ENCODE results near the gene WNK4. TPM values are rescaled to one million over a fixed set of nuclear protein-coding genes. Genes with fewer than 3 reads are reported as not detected.
A peak's percentile ranks its signal among the peaks of the same experiment; 100 is the strongest.
"Not testable (repeated sequence)": the region's sequence is repeated elsewhere in the genome, so short reads cannot be mapped to it uniquely, and the experiment has no call there.

WNK4 gene
- total RNA-seq, 1 donor from 2014 or later, result not detected

- not testable (repeated sequence) for H3K4me3 Mint-ChIP-seq; DNase-seq (ENCODE audit: low spot score); H3K27me3 ChIP-seq; H3K9me3 Mint-ChIP-seq; H4K20me1 ChIP-seq (ENCODE audit: low read depth); H2AFZ ChIP-seq (replicated peaks); H3K9me3 ChIP-seq (ENCODE audit: low read depth); H3K27me3 Mint-ChIP-seq (ENCODE audit: insufficient read depth, low read depth); H3F3A ChIP-seq (ENCODE audit: low read depth); H3K27ac ChIP-seq; H3K36me3 ChIP-seq; H3K9ac ChIP-seq; H3K4me3 ChIP-seq; H3K4me1 ChIP-seq; H3K4me2 ChIP-seq; H3K27ac Mint-ChIP-seq; H3K36me3 Mint-ChIP-seq
- peaks cover 12% of the 10 kb centered on the region for H3K79me2 ChIP-seq (ENCODE audit: low read depth)
- H3K4me1 Mint-ChIP-seq, result peaks cover 25% of the 10 kb centered on the region
Measured at GRCh38 chr17:42769964-42770363, 10.4 kb upstream of the WNK4 start.

- Histone ChIP-seq H3K4me2 (peak overlapping the region; percentile 86), H3K27me3 (no peaks in the 10 kb centered on the region), H3K4me1 (no peaks in the 10 kb centered on the region), H3K27ac (no peak overlapping the region), H4K20me1 (ENCODE audit: low read depth) (no peaks in the 10 kb centered on the region), H3K36me3 (no peaks in the 10 kb centered on the region), H3K9me3 (ENCODE audit: low read depth) (no peaks in the 10 kb centered on the region), H3K4me3 (peak overlapping the region; percentile 71), H3F3A (ENCODE audit: low read depth) (peaks cover 6% of the 10 kb centered on the region), H3K79me2 (ENCODE audit: low read depth) (peaks cover 12% of the 10 kb centered on the region), H2AFZ (replicated peaks) (peak overlapping the region; percentile 90), H3K9ac (peak overlapping the region; percentile 77)
- H3K9me3 Mint-ChIP-seq, result no peaks in the 10 kb centered on the region
- peaks cover 5% of the 10 kb centered on the region for H3K27me3 Mint-ChIP-seq (ENCODE audit: insufficient read depth, low read depth)
- peaks cover 5% of the 10 kb centered on the region for H3K36me3 Mint-ChIP-seq
- peak overlapping the region; percentile 99 for H3K27ac Mint-ChIP-seq
- DNase-seq (ENCODE audit: low spot score), result no peak
- TF ChIP-seq, protein P1, sequence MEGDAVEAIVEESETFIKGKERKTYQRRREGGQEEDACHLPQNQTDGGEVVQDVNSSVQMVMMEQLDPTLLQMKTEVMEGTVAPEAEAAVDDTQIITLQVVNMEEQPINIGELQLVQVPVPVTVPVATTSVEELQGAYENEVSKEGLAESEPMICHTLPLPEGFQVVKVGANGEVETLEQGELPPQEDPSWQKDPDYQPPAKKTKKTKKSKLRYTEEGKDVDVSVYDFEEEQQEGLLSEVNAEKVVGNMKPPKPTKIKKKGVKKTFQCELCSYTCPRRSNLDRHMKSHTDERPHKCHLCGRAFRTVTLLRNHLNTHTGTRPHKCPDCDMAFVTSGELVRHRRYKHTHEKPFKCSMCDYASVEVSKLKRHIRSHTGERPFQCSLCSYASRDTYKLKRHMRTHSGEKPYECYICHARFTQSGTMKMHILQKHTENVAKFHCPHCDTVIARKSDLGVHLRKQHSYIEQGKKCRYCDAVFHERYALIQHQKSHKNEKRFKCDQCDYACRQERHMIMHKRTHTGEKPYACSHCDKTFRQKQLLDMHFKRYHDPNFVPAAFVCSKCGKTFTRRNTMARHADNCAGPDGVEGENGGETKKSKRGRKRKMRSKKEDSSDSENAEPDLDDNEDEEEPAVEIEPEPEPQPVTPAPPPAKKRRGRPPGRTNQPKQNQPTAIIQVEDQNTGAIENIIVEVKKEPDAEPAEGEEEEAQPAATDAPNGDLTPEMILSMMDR (IDR thresholded peaks at IDR 0.05), result no peak
- TF ChIP-seq EZH2 (IDR thresholded peaks at IDR 0.05) (no peak), EZH2phosphoT487 (IDR thresholded peaks at IDR 0.05) (no peak)
- peak overlapping the region; percentile 100 for H3K4me3 Mint-ChIP-seq
- H3K4me1 Mint-ChIP-seq, result peaks cover 28% of the 10 kb centered on the region
Measured at GRCh38 chr17:42772945-42773289, 7.5 kb upstream of the WNK4 start.

DNA sequence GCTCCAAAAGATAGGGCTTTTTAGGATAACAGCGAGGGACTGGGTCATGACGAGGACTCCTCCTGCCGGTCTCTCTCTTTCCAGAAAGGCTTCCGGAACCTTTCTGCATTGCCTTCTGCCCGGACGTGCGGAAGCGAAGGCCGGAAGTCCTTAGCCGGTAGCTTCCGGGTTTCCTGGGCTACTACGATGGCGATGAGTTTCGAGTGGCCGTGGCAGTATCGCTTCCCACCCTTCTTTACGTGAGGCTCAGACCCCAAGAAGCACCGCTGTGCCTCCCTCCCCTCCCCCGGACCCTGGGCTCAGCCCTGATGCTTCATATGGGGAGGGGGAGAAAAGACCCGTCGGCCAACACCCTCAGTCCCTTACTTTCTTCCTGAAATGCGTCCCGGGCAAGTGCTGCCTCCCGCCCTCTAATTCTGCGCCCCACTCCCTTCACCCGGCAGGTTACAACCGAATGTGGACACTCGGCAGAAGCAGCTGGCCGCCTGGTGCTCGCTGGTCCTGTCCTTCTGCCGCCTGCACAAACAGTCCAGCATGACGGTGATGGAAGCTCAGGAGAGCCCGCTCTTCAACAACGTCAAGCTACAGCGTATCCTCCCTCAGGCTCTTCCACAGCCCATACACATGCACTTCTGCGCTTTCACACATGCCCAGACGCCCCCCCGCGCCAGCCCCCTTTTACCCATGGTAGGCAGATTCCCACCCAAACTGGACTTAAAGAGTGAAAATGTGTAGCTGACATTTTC, 6.9 kb upstream of the WNK4 start, which contains the start of gene VPS25:
Gene VPS25, plus strand, starts transcription at position 160 of the 746 bp plus-strand sequence. Its CDS starts 27 bp downstream, at position 187.
- no peaks in the 10 kb centered on the region for H3K9me3 Mint-ChIP-seq
- Histone ChIP-seq H2AFZ (replicated peaks) (peak within 1 kb of the TSS; percentile 90), H3K36me3 (no peaks in the 10 kb centered on the region), H3K9me3 (ENCODE audit: low read depth) (no peaks in the 10 kb centered on the region), H3K9ac (peak within 1 kb of the TSS; percentile 77), H3K4me1 (no peaks in the 10 kb centered on the region), H3F3A (ENCODE audit: low read depth) (peaks cover 6% of the 10 kb centered on the region), H3K27me3 (no peaks in the 10 kb centered on the region), H3K27ac (no peak within 1 kb of the TSS), H3K4me3 (peak within 1 kb of the TSS; percentile 71), H3K4me2 (peak within 1 kb of the TSS; percentile 86), H3K79me2 (ENCODE audit: low read depth) (peaks cover 12% of the 10 kb centered on the region), H4K20me1 (ENCODE audit: low read depth) (peaks cover 3% of the 10 kb centered on the region)
- H3K4me1 Mint-ChIP-seq, result peaks cover 28% of the 10 kb centered on the region
- H3K27ac Mint-ChIP-seq, result peak within 1 kb of the TSS; percentile 99
- DNase-seq (ENCODE audit: low spot score), result peak; percentile 88
- peaks cover 5% of the 10 kb centered on the region for H3K27me3 Mint-ChIP-seq (ENCODE audit: insufficient read depth, low read depth)
- peak within 1 kb of the TSS; percentile 100 for H3K4me3 Mint-ChIP-seq
- TF ChIP-seq EZH2 (IDR thresholded peaks at IDR 0.05) (peak; percentile 40), EZH2phosphoT487 (IDR thresholded peaks at IDR 0.05) (no peak)
- TF ChIP-seq, protein P1 (IDR thresholded peaks at IDR 0.05), result peak; percentile 28
- H3K36me3 Mint-ChIP-seq, result peaks cover 7% of the 10 kb centered on the region
